IPS-18c (cell line): ENCODE data around the gene SERPINA3.

ENCODE experiments used
- H3K4me3 ChIP-seq: 2 replicates; pipeline ENCODE4 v1.7.0; 2013; ENCODE audit warnings: low read depth, mild to moderate bottlenecking, low read length, moderate library complexity; ENCODE audit not compliant: insufficient read depth
- H3K9me3 ChIP-seq: one replicate; pipeline ENCODE4 v1.6.1; 2013; ENCODE audit warnings: mild to moderate bottlenecking, low read length, moderate library complexity; ENCODE audit not compliant: control insufficient read depth, insufficient read depth

Gene SERPINA3

DNA sequence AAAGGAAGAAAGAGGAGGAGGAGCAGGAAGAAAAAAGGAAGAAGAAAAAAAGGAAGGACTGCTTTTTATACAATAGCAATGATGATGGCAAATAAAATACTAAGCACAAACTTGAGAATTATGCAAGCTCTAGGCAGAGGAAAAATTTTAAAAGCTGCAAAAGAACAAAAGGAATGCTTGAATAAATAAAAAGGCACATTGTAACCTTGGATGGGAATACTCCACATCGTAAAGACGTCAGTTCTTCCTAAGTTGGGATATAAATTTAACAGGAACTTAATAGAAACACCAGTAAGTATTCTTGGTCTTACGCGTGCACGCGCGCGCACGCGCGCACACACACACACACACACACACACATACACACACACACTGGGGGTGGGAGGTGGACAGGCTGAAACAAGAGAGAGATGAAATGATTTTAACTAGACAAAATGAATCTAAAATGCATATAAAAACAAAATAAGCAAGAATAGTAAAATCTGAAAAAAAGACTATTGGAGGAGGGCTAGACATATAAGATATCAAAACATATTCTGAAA is 43.0 kb downstream of the SERPINA3 start:
- Histone ChIP-seq H3K9me3 (no peaks in the 10 kb centered on the region), H3K4me3 (no peak overlapping the region)

GRCh38 chr14:94656043-94656442 is 43.9 kb downstream of the SERPINA3 start:
- Histone ChIP-seq H3K9me3 (no peaks in the 10 kb centered on the region), H3K4me3 (no peak overlapping the region)

DNA sequence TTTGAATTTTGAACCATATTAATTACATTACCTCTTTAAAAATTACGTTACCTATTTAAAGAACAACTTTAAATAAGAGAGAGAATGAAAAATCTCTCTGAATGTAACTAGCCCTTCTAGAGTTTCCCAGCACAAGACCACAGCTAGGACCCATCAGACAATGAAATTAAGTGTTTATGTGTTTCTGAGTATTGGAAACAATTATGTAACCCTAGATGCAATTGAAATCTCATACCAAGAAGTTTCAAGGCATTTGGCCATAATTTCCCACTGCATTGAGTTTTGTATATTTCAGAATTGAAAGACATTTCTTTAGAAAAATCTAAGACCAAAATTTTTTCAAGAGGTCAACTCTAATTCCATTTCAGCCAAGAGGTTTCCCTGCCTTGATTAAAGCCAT is 47.1 kb downstream of the SERPINA3 start:
- H3K9me3 ChIP-seq = no peaks in the 10 kb centered on the region
- no peak overlapping the region for H3K4me3 ChIP-seq

DNA sequence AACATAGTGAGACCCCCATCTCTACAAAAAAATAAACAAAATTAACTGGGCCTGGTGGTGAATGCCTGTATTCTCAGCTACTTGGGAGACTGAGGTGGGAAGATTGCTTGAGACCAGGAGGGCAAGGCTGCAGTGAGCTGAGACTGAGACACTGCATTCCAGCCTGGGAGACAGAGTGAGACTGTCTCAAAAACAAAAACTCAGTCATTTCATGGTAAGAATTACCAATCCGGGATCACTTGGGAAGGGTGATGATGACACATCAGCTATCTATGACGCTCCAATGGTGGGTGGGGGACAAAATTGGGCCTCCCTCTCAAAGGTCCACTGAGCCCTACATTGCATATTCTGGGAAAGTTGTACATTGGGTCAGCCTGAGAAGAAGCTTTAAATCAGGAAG is 47.7 kb downstream of the SERPINA3 start:
- Histone ChIP-seq H3K9me3 (no peaks in the 10 kb centered on the region), H3K4me3 (no peak overlapping the region)

- no peaks in the 10 kb centered on the region for H3K9me3 ChIP-seq
Observed at GRCh38 chr14:94660306-94660946, 48.2 kb downstream of the SERPINA3 start.

GRCh38 chr14:94663538-94663937 is 51.3 kb downstream of the SERPINA3 start:
- Histone ChIP-seq H3K9me3 (no peaks in the 10 kb centered on the region), H3K4me3 (no peak overlapping the region)

More at GRCh38 chr14:94660306-94660946, 48.2 kb downstream of the SERPINA3 start:
- H3K4me3 ChIP-seq = no peak overlapping the region

GRCh38 chr14:94663965-94664704 is 51.9 kb downstream of the SERPINA3 start:
- Histone ChIP-seq H3K9me3 (no peaks in the 10 kb centered on the region), H3K4me3 (no peak overlapping the region)

DNA sequence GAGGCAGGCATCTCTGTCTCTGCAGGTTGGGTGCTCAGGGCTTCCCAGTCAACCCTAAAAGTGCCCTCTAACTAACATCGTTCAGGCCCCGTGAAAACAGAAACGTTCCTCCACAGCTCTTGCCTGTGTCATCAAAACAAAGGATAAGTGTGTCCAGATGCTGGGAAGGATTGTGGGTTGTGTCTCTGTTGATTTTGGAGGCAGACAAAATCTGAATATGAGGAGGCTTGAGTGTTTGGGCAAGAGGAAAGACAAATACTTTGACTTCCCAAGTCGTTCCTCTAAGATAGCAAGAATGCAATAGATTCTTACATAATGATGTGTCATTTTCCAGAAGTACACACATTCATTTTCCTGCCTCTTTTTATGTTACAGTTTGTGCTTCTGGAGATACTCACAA is 52.9 kb downstream of the SERPINA3 start:
- no peak overlapping the region for H3K4me3 ChIP-seq
- H3K9me3 ChIP-seq = no peaks in the 10 kb centered on the region

DNA sequence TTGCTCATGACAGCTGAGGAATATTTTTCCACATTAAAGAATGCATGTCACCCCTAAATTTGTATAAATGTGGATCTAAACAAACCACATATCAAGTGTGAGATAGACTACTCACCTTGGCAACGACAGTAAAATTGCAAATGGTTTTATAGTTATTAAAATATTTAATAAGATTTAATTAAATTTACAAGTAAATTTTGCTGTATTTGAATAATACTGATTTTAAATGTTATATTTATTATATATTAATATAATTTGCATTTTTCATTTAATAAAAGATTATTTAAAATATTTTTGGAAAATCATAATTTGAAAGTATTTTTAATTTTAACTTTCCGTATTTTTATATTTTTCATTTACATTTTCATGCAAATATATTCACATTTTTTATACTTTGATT is 53.4 kb downstream of the SERPINA3 start:
- Histone ChIP-seq H3K4me3 (no peak overlapping the region), H3K9me3 (no peaks in the 10 kb centered on the region)

DNA sequence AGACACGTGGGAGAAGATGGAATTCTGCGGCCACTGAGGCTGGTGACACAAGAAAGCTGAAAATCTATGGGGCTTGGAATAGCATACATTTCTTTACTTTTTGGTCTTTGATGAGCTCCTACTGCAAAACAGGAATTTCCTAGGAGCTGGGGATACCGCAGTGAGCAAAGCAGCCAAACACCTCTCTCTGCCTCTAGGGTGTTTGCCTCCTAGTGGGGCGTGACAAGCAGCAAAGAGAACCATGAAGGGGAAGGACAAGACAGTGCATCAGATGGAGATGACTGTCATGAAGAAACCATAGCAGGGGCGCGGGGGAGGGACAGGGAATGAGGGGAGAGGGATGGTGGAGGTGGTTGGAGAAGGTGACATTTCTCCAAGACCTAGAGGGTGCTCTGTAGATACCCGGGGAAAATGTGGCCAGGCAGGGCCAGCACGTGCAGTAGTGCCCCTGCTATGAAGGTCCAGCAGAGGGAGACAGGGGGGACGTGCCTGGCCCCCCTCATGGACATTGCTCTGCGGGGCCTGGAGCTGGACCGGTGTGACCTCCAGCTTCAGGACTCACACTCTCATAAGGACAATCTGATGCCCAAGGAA is 58.6 kb downstream of the SERPINA3 start:
- no peak overlapping the region for H3K4me3 ChIP-seq
- H3K9me3 ChIP-seq = no peaks in the 10 kb centered on the region

- Histone ChIP-seq H3K9me3 (no peaks in the 10 kb centered on the region), H3K4me3 (no peak overlapping the region)
Observed at GRCh38 chr14:94671870-94672444, 59.8 kb downstream of the SERPINA3 start.

- Histone ChIP-seq H3K4me3 (no peak overlapping the region), H3K9me3 (no peaks in the 10 kb centered on the region)
Observed at GRCh38 chr14:94673071-94673470, 60.9 kb downstream of the SERPINA3 start.
